HepG2 (cell line): Measurements from ENCODE around the gene UBAC1. TPM values are rescaled to one million over a fixed set of nuclear protein-coding genes. Genes with fewer than 3 reads are reported as not detected.

Source experiments
- ATAC-seq: fragments of 200-7000 bp; cut with Tn5 transposase; 3 replicates; pipeline ENCODE4 v1.9.1; 2020; ENCODE audit warnings: mild to moderate bottlenecking, moderate library complexity
- BruUV-seq: library from RNA; stranded (reverse); fragments of 400-500 nt; replicated peaks from 2 replicates; lab custom pipeline; 2021; lab: Mats Ljungman, UMichigan
- CTCF ChIA-PET: fragments of 300-600 bp; formaldehyde crosslinking; extraction: SDS; loops from one replicate; lab custom pipeline; 2021; ENCODE audit warnings: low total read pairs, inconsistent platforms, low intra/inter-chr PET ratio; lab: Yijun Ruan, JAX
- POLR2A ChIA-PET: fragments of 350-600 bp; sonication (Branson Sonifier 250); formaldehyde crosslinking; loops from one replicate; lab custom pipeline; 2020; ENCODE audit warnings: antibody characterized with exemption, inconsistent platforms; lab: Yijun Ruan, JAX
- DNase-seq: peaks from one replicate; pipeline ENCODE4 v3.0.0-alpha.2; 2015; ENCODE audit warnings: low spot score
- FAIRE-seq: peaks from 3 replicates; lab custom pipeline; 2011; peaks lifted over from hg19 to GRCh38; lab: Jason Lieb, UNC
- H2AFZ ChIP-seq: one replicate; pipeline ENCODE4 v1.6.1; 2011; ENCODE audit warnings: low read length, inconsistent platforms
- H3K27ac ChIP-seq: fragments of 300-600 bp; 3 replicates; pipeline ENCODE4 v1.8.0; 2011; ENCODE audit warnings: mixed run types, mild to moderate bottlenecking, mixed read lengths, low read length, inconsistent platforms; ENCODE audit not compliant: insufficient read depth; ENCODE audit errors: extremely low read length
- H3K27me3 ChIP-seq, 2 experiments: fragments of 200-600 bp in 1 of 2; 2 replicates in 1 of 2; 3 replicates in 1 of 2; pipeline versions ENCODE4 v1.6.0 to v1.8.0; 2011; ENCODE audit warnings: low read length in 2 of 2, mild to moderate bottlenecking in 2 of 2, moderate library complexity in 2 of 2, inconsistent platforms in 1 of 2; ENCODE audit not compliant: insufficient read depth in 2 of 2, control insufficient read depth in 1 of 2
- H3K36me3 ChIP-seq, 2 experiments: fragments of 200-600 bp in 1 of 2; replicated peaks in 1 of 2; 2 replicates in 1 of 2; 3 replicates in 1 of 2; pipeline versions ENCODE4 v1.5.1 to v1.8.0; 2011; ENCODE audit warnings: low read length in 2 of 2, inconsistent platforms in 1 of 2; ENCODE audit not compliant: insufficient read depth in 2 of 2, control insufficient read depth in 1 of 2
- H3K4me1 ChIP-seq: 2 replicates; pipeline ENCODE4 v1.5.1; 2012; ENCODE audit warnings: low read length, inconsistent platforms; ENCODE audit not compliant: insufficient read depth
- H3K4me2 ChIP-seq: 2 replicates; pipeline ENCODE4 v1.6.0; 2011; ENCODE audit warnings: low read depth, low read length, inconsistent platforms
- H3K4me3 ChIP-seq, 3 experiments: fragments of 200-600 bp in 1 of 3; sonication (generic), shearing (Covaris generic) in 1 of 3; replicated peaks in 1 of 3; 2 replicates each; pipeline ENCODE4 v1.5.1; 2011 to 2016; ENCODE audit warnings: low read length in 3 of 3, inconsistent platforms in 2 of 3, low read depth in 2 of 3, mild to moderate bottlenecking in 2 of 3, control low read depth in 1 of 3, mixed read lengths in 1 of 3; ENCODE audit not compliant: insufficient read depth in 1 of 3
- H3K79me2 ChIP-seq: one replicate; pipeline ENCODE4 v1.6.1; 2011; ENCODE audit warnings: low read length, inconsistent platforms; ENCODE audit not compliant: insufficient read depth
- H3K9ac ChIP-seq: 2 replicates; pipeline ENCODE4 v1.6.0; 2011; ENCODE audit warnings: mild to moderate bottlenecking, low read depth, low read length, inconsistent platforms; ENCODE audit not compliant: insufficient read depth
- H3K9me3 ChIP-seq: 2 replicates; pipeline ENCODE4 v1.5.1; 2012; ENCODE audit warnings: mild to moderate bottlenecking, low read length
- H4K20me1 ChIP-seq: 2 replicates; pipeline ENCODE4 v1.6.0; 2011; ENCODE audit warnings: inconsistent platforms, mild to moderate bottlenecking, low read length, moderate library complexity; ENCODE audit not compliant: insufficient read depth
- HMG20A ChIP-seq: IDR thresholded peaks from 2 replicates; pipeline ENCODE4 v1.6.1; 2016; ENCODE audit warnings: borderline replicate concordance
- PCBP2 ChIP-seq: fragments of 200-400 bp; formaldehyde crosslinking; optimal IDR thresholded peaks from 2 replicates; pipeline ENCODE3; 2018; ENCODE audit warnings: low read length, low read depth; ENCODE audit not compliant: poor library complexity, severe bottlenecking
- PHF20 ChIP-seq: sonication (generic); formaldehyde crosslinking; IDR thresholded peaks from 2 replicates; pipeline ENCODE4 v1.5.0; 2020; ENCODE audit warnings: mild to moderate bottlenecking, missing genetic modification reagents
- PHF21A ChIP-seq: sonication (generic); formaldehyde crosslinking; IDR thresholded peaks from 2 replicates; pipeline ENCODE4 v1.5.0; 2020; ENCODE audit warnings: mild to moderate bottlenecking, missing genetic modification reagents
- ZNF20 ChIP-seq: sonication (generic); formaldehyde crosslinking; IDR thresholded peaks from 2 replicates; pipeline ENCODE4 v1.4.0; 2020; ENCODE audit warnings: mild to moderate bottlenecking, moderate library complexity, missing genetic modification reagents
- ZNF234 ChIP-seq: sonication (generic); formaldehyde crosslinking; conservative IDR thresholded peaks from 2 replicates; pipeline ENCODE4 v1.5.1; 2020; ENCODE audit warnings: mild to moderate bottlenecking, missing genetic modification reagents
- ZNF468 ChIP-seq: sonication (generic); formaldehyde crosslinking; IDR thresholded peaks from 2 replicates; pipeline ENCODE4 v1.8.0; 2022; ENCODE audit warnings: mild to moderate bottlenecking, moderate library complexity, missing genetic modification reagents
- ZNF614 ChIP-seq: IDR thresholded peaks from 2 replicates; pipeline ENCODE4 v1.6.1; 2018; ENCODE audit warnings: missing biosample characterization, missing genetic modification reagents, inconsistent platforms, borderline replicate concordance
- ZNF773 ChIP-seq: sonication (generic); formaldehyde crosslinking; IDR thresholded peaks from 2 replicates; pipeline ENCODE4 v1.4.0; 2020; ENCODE audit warnings: missing genetic modification reagents, borderline replicate concordance
- WGBS: methylation state at CpG from one replicate; pipeline ENCODE4 v1.1.6; 2017; ENCODE audit warnings: low lambda C conversion rate; 5-methylcytosine and 5-hydroxymethylcytosine counted together
- in situ Hi-C: cut with HindIII; loops from 2 replicates; pipeline ENCODE4 v1.10.0; 2017; ENCODE audit warnings: low pct_unique_long_range_greater_than_20kb; ENCODE audit not compliant: extremely low pct_ligation_motif_present
- intact Hi-C: fragments of 100-400 bp; cut with micrococcal nuclease; formaldehyde crosslinking; loops from one replicate; pipeline ENCODE4 v1.10.0; 2022; ENCODE audit not compliant: unreplicated experiment
- polyA plus RNA-seq, 8 experiments: library from polyadenylated mRNA; depleted of rRNA in 3 of 8; stranded (reverse) in 7 of 8; unstranded in 1 of 8; fragments of >200 nt; fragmentation: Illumina TruSeq in 4 of 8; extraction: Trizol in 4 of 8; gene quantifications; 2 replicates each; pipeline versions ENCODE4 v1.2.1 to v1.2.3, GENCODE V29; 2011 to 2016; ENCODE audit warnings: low read depth in 4 of 8, missing spikeins in 1 of 8, mixed read lengths in 1 of 8; ENCODE audit not compliant: insufficient read depth in 1 of 8
- total RNA-seq, 5 experiments: library from RNA; depleted of rRNA; stranded (reverse); fragments of >200 nt; fragmentation: Illumina TruSeq; extraction: Trizol; gene quantifications; 2 replicates each; pipeline ENCODE4 v1.2.3, GENCODE V29; 2016; ENCODE audit warnings: low read depth in 1 of 5
- TF ChIP-seq, protein P1 (sequence below): sonication (generic); formaldehyde crosslinking; IDR thresholded peaks from 2 replicates; pipeline ENCODE4 v1.5.1; 2020; ENCODE audit warnings: mild to moderate bottlenecking, missing genetic modification reagents, moderate library complexity
- TF ChIP-seq, protein P2 (sequence below): sonication (generic); formaldehyde crosslinking; IDR thresholded peaks from 2 replicates; pipeline ENCODE4 v1.8.1; 2023; ENCODE audit warnings: mild to moderate bottlenecking, missing genetic modification reagents
- TF ChIP-seq, protein P3 (sequence below): sonication (generic); formaldehyde crosslinking; IDR thresholded peaks from 2 replicates; pipeline ENCODE4 v1.4.0; 2020; ENCODE audit warnings: mild to moderate bottlenecking, missing genetic modification reagents
- TF ChIP-seq, protein P4 (sequence below): sonication (generic); formaldehyde crosslinking; IDR thresholded peaks from 2 replicates; pipeline ENCODE4 v1.8.1; 2023; ENCODE audit warnings: missing genetic modification reagents, inconsistent platforms, borderline replicate concordance
- TF ChIP-seq, protein P5 (sequence below): sonication (generic); formaldehyde crosslinking; conservative IDR thresholded peaks from 2 replicates; pipeline ENCODE4 v1.5.0; 2020; ENCODE audit warnings: missing genetic modification reagents
- TF ChIP-seq, protein P6 (sequence below): sonication (generic); formaldehyde crosslinking; IDR thresholded peaks from 2 replicates; pipeline ENCODE4 v1.5.0; 2020; ENCODE audit warnings: missing genetic modification reagents

The UBAC1 gene
- total and polyA plus RNA-seq, 2 of the 13 experiments (the other 11 are each of a cell fraction or from before 2014, with no cell fraction given): 32.2 to 34.1 TPM

DNA sequence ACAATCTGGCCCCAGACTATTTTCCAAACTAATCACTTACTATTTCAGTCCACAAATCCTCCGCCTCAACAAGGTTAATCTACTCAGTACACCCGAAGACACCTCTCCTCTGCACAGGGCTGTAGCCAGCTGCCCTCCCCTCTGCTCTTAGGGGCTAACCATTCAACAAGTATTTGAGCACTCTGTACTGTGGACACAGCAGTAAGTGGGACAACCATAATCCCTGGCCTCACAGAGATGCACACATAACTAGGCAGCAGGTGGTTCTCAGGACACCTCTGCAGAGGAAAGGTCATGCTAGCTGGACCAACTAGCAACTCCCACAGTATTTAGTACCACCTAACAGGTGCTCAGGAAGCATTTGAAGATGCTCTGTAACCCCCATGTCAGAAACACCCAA is 59.3 kb downstream of the UBAC1 start:
- intact Hi-C loops: no loop called here
- H3K9me3 ChIP-seq: no peaks in the 10 kb centered on the region
- no peak for ATAC-seq
- H3K4me2 ChIP-seq: no peak overlapping the region
- H3K27me3 ChIP-seq: no peaks in the 10 kb centered on the region
- BruUV-seq: no TSS peak
- CTCF ChIA-PET: no interaction called here
- no peak overlapping the region for H3K27ac ChIP-seq
- WGBS: 91% methylated on average over 2 of the region's 2 CpGs
- no peak overlapping the region for H2AFZ ChIP-seq
- no peaks in the 10 kb centered on the region; a peak in 1 of 5 replicates for H3K36me3 ChIP-seq
- no peak for FAIRE-seq
- peaks cover 29% of the 10 kb centered on the region for H4K20me1 ChIP-seq
- peaks cover 52% of the 10 kb centered on the region for H3K4me1 ChIP-seq
- peaks cover 90% of the 10 kb centered on the region for H3K79me2 ChIP-seq
- no peak overlapping the region for H3K4me3 ChIP-seq
- H3K9ac ChIP-seq: no peak overlapping the region
- TF ChIP-seq HMG20A (no peak), PHF20 (no peak), PCBP2 (no peak), ZNF773 (CRISPR knock-in tag) (no peak), PHF21A (CRISPR knock-in tag) (no peak), ZNF234 (no peak), ZNF614 (CRISPR knock-in tag) (no peak), ZNF468 (CRISPR knock-in tag) (no peak), ZNF20 (no peak)
- TF ChIP-seq, protein P1, sequence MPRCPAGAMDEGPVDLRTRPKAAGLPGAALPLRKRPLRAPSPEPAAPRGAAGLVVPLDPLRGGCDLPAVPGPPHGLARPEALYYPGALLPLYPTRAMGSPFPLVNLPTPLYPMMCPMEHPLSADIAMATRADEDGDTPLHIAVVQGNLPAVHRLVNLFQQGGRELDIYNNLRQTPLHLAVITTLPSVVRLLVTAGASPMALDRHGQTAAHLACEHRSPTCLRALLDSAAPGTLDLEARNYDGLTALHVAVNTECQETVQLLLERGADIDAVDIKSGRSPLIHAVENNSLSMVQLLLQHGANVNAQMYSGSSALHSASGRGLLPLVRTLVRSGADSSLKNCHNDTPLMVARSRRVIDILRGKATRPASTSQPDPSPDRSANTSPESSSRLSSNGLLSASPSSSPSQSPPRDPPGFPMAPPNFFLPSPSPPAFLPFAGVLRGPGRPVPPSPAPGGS (CRISPR knock-in tag): no peak
- TF ChIP-seq, protein P2, sequence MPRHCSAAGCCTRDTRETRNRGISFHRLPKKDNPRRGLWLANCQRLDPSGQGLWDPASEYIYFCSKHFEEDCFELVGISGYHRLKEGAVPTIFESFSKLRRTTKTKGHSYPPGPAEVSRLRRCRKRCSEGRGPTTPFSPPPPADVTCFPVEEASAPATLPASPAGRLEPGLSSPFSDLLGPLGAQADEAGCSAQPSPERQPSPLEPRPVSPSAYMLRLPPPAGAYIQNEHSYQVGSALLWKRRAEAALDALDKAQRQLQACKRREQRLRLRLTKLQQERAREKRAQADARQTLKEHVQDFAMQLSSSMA (CRISPR knock-in tag): no peak
- TF ChIP-seq, protein P3, sequence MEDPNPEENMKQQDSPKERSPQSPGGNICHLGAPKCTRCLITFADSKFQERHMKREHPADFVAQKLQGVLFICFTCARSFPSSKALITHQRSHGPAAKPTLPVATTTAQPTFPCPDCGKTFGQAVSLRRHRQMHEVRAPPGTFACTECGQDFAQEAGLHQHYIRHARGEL (CRISPR knock-in tag): no peak
- TF ChIP-seq, protein P4, sequence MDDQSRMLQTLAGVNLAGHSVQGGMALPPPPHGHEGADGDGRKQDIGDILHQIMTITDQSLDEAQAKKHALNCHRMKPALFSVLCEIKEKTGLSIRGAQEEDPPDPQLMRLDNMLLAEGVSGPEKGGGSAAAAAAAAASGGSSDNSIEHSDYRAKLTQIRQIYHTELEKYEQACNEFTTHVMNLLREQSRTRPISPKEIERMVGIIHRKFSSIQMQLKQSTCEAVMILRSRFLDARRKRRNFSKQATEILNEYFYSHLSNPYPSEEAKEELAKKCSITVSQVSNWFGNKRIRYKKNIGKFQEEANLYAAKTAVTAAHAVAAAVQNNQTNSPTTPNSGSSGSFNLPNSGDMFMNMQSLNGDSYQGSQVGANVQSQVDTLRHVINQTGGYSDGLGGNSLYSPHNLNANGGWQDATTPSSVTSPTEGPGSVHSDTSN (CRISPR knock-in tag): no peak
- TF ChIP-seq, protein P5, sequence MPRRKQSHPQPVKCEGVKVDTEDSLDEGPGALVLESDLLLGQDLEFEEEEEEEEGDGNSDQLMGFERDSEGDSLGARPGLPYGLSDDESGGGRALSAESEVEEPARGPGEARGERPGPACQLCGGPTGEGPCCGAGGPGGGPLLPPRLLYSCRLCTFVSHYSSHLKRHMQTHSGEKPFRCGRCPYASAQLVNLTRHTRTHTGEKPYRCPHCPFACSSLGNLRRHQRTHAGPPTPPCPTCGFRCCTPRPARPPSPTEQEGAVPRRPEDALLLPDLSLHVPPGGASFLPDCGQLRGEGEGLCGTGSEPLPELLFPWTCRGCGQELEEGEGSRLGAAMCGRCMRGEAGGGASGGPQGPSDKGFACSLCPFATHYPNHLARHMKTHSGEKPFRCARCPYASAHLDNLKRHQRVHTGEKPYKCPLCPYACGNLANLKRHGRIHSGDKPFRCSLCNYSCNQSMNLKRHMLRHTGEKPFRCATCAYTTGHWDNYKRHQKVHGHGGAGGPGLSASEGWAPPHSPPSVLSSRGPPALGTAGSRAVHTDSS (CRISPR knock-in tag): no peak
- TF ChIP-seq, protein P6, sequence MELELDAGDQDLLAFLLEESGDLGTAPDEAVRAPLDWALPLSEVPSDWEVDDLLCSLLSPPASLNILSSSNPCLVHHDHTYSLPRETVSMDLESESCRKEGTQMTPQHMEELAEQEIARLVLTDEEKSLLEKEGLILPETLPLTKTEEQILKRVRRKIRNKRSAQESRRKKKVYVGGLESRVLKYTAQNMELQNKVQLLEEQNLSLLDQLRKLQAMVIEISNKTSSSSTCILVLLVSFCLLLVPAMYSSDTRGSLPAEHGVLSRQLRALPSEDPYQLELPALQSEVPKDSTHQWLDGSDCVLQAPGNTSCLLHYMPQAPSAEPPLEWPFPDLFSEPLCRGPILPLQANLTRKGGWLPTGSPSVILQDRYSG (CRISPR knock-in tag): no peak
- in situ Hi-C loops: no loop called here
- POLR2A ChIA-PET: no interaction called here
- no peak for DNase-seq
